H1 (cell line): Measurements from ENCODE around the gene NECTIN1.

Experiments
- BACH1 ChIP-seq: IDR thresholded peaks from 2 replicates; pipeline ENCODE4 v1.6.1; 2012; ENCODE audit warnings: low read length, improper control_type of control experiment
- CEBPB ChIP-seq: IDR thresholded peaks from 2 replicates; pipeline ENCODE4 v1.6.1; 2012; ENCODE audit warnings: low read depth, low read length
- CHD2 ChIP-seq: IDR thresholded peaks from 2 replicates; pipeline ENCODE4 v1.6.1; 2012; ENCODE audit warnings: low read length, improper control_type of control experiment
- CREB1 ChIP-seq: IDR thresholded peaks from 2 replicates; pipeline ENCODE4 v1.6.1; 2012; ENCODE audit warnings: inconsistent platforms
- CTCF ChIP-seq, 3 experiments: IDR thresholded peaks; 1 replicate in 2 of 3; 2 replicates in 1 of 3; pipeline versions ENCODE4 v1.5.1 to v1.6.1; 2011; ENCODE audit warnings: low read length in 3 of 3, mild to moderate bottlenecking in 3 of 3, inconsistent platforms in 2 of 3, low read depth in 1 of 3, moderate library complexity in 1 of 3; ENCODE audit not compliant: insufficient read depth in 1 of 3; ENCODE audit errors: control extremely low read depth in 1 of 3
- EP300 ChIP-seq, 2 experiments: IDR thresholded peaks; 1 replicate in 1 of 2; 2 replicates in 1 of 2; pipeline ENCODE4 v1.6.1; 2011 to 2012; ENCODE audit warnings: low read depth in 2 of 2, low read length in 2 of 2, mild to moderate bottlenecking in 2 of 2, borderline replicate concordance in 1 of 2, inconsistent platforms in 1 of 2, moderate library complexity in 1 of 2
- GTF2F1 ChIP-seq: IDR thresholded peaks from 2 replicates; pipeline ENCODE4 v1.6.1; 2012; ENCODE audit warnings: low read depth, low read length, improper control_type of control experiment, borderline replicate concordance
- JUND ChIP-seq: IDR thresholded peaks from 2 replicates; pipeline ENCODE4 v1.6.1; 2011; ENCODE audit warnings: mild to moderate bottlenecking, improper control_type of control experiment, low read length
- MAX ChIP-seq: IDR thresholded peaks from 2 replicates; pipeline ENCODE4 v1.6.1; 2012; ENCODE audit warnings: inconsistent platforms
- POLR2A ChIP-seq, 2 experiments: IDR thresholded peaks; 1 replicate in 1 of 2; 2 replicates in 1 of 2; pipeline ENCODE4 v1.6.1; 2011; ENCODE audit warnings: low read depth in 2 of 2, low read length in 2 of 2, mild to moderate bottlenecking in 2 of 2; ENCODE audit errors: control extremely low read depth in 1 of 2
- POLR2AphosphoS5 ChIP-seq: IDR thresholded peaks from 2 replicates; pipeline ENCODE4 v1.6.1; 2011; ENCODE audit warnings: low read depth, low read length
- RBBP5 ChIP-seq: IDR thresholded peaks from 2 replicates; pipeline ENCODE4 v1.7.1; 2012; ENCODE audit warnings: low read depth, mild to moderate bottlenecking, inconsistent platforms, low read length, moderate library complexity, borderline replicate concordance

GRCh38 chr11:119693253-119693815 lies 35.7 kb downstream of the NECTIN1 start:
- TF ChIP-seq CREB1 (no peak), GTF2F1 (no peak), CHD2 (no peak), EP300 (IDR thresholded peaks at IDR 0.05; ENCODE audit: borderline replicate concordance in 1 of 2, low read depth in 2 of 2, low read length in 2 of 2) (no peak), CTCF (IDR thresholded peaks at IDR 0.05; ENCODE audit: control extremely low read depth in 1 of 3, insufficient read depth in 1 of 3, low read depth in 1 of 3, low read length in 3 of 3) (no peak), POLR2AphosphoS5 (no peak), RBBP5 (no peak), JUND (no peak), POLR2A (IDR thresholded peaks at IDR 0.05; ENCODE audit: control extremely low read depth in 1 of 2, low read depth in 2 of 2, low read length in 2 of 2) (no peak), CEBPB (no peak), BACH1 (no peak), MAX (no peak)
